HCT116 (cell line): ENCODE measurements around the gene CCDC88C.

ENCODE experiments used
- EZH2 ChIP-seq: fragments of 200-600 bp; sonication (generic); IDR thresholded peaks from 2 replicates; pipeline ENCODE4 v1.6.1; 2017; ENCODE audit warnings: antibody characterized with exemption, mixed run types
- TF ChIP-seq, protein P1 (sequence below), 3 experiments: fragments of 200-600 bp in 1 of 3; sonication (generic) in 1 of 3; IDR thresholded peaks in 2 of 3; conservative IDR thresholded peaks in 1 of 3; 2 replicates each; pipeline ENCODE4 v1.5.1; 2012 to 2017; ENCODE audit warnings: low read depth in 2 of 3, low read length in 2 of 3, antibody characterized with exemption in 1 of 3, borderline replicate concordance in 1 of 3, control low read depth in 1 of 3, mild to moderate bottlenecking in 1 of 3, mixed read lengths in 1 of 3, mixed run types in 1 of 3, moderate library complexity in 1 of 3; ENCODE audit not compliant: insufficient read depth in 1 of 3
- TF ChIP-seq, protein P2 (sequence below): IDR thresholded peaks from 2 replicates; pipeline ENCODE4 v1.6.1; 2012

DNA sequence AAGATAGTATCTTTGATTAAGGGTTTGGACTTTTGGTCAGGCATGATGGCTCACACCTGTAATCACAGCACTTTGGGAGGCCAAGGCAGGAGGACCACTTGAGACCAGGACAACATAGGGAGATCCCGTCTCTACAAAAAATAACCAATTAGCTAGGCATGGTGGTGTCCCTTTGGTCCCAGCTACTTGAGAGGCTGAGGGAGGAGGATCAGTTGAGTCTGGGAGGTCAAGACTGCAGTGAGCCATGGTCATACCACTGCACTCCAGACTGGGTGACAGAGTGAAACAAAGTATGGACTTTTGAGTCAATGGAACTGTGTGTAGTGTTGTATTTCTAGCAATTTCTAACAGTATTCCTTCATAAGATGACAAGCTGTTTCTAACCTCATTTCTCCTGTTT is 38.7 kb upstream of the CCDC88C start:
- TF ChIP-seq EZH2, result no peak
- TF ChIP-seq, protein P1, sequence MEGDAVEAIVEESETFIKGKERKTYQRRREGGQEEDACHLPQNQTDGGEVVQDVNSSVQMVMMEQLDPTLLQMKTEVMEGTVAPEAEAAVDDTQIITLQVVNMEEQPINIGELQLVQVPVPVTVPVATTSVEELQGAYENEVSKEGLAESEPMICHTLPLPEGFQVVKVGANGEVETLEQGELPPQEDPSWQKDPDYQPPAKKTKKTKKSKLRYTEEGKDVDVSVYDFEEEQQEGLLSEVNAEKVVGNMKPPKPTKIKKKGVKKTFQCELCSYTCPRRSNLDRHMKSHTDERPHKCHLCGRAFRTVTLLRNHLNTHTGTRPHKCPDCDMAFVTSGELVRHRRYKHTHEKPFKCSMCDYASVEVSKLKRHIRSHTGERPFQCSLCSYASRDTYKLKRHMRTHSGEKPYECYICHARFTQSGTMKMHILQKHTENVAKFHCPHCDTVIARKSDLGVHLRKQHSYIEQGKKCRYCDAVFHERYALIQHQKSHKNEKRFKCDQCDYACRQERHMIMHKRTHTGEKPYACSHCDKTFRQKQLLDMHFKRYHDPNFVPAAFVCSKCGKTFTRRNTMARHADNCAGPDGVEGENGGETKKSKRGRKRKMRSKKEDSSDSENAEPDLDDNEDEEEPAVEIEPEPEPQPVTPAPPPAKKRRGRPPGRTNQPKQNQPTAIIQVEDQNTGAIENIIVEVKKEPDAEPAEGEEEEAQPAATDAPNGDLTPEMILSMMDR (IDR thresholded peaks at IDR 0.05 in 2 of 3, conservative IDR thresholded peaks at IDR 0.05 in 1 of 3; ENCODE audit: borderline replicate concordance in 1 of 3, insufficient read depth in 1 of 3, low read depth in 2 of 3, low read length in 2 of 3), result no peak
- TF ChIP-seq, protein P2, sequence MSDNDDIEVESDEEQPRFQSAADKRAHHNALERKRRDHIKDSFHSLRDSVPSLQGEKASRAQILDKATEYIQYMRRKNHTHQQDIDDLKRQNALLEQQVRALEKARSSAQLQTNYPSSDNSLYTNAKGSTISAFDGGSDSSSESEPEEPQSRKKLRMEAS, result no peak
